Endodermal cell (in vitro differentiated cells): ENCODE measurements around the gene TMEM190. TPM values are rescaled to one million over a fixed set of nuclear protein-coding genes. Genes with fewer than 3 reads are reported as not detected.

Experiments
- DNase-seq: peaks from one replicate; pipeline ENCODE4 v3.0.0-alpha.2; 2017
- H3K27ac ChIP-seq: 2 replicates; pipeline ENCODE4 v1.5.1; 2013; ENCODE audit warnings: mild to moderate bottlenecking, low read depth, low read length, moderate library complexity
- H3K27me3 ChIP-seq: 2 replicates; pipeline ENCODE4 v1.6.1; 2013; ENCODE audit warnings: mild to moderate bottlenecking, low read length, moderate library complexity; ENCODE audit not compliant: insufficient read depth, control insufficient read depth, poor library complexity, severe bottlenecking
- H3K36me3 ChIP-seq: 2 replicates; pipeline ENCODE4 v1.7.0; 2013; ENCODE audit warnings: mild to moderate bottlenecking, low read length, moderate library complexity; ENCODE audit not compliant: control insufficient read depth, insufficient read depth
- H3K4me1 ChIP-seq: one replicate; pipeline ENCODE4 v1.7.0; 2013; ENCODE audit warnings: low read length; ENCODE audit not compliant: control insufficient read depth, insufficient read depth
- H3K4me3 ChIP-seq: 2 replicates; pipeline ENCODE4 v1.5.1; 2013; ENCODE audit warnings: mild to moderate bottlenecking, low read length, moderate library complexity
- H3K9ac ChIP-seq: 2 replicates; pipeline ENCODE4 v1.6.1; 2013; ENCODE audit warnings: mild to moderate bottlenecking, low read length, moderate library complexity; ENCODE audit not compliant: poor library complexity, severe bottlenecking; ENCODE audit errors: extremely low read depth
- H3K9me3 ChIP-seq: 2 replicates; pipeline ENCODE4 v1.6.1; 2013; ENCODE audit warnings: mild to moderate bottlenecking, low read length, moderate library complexity; ENCODE audit not compliant: control insufficient read depth
- H3K27ac Mint-ChIP-seq: 2 replicates; pipeline ENCODE4 v1.8.0; 2020; ENCODE audit warnings: mixed read lengths
- H3K27me3 Mint-ChIP-seq: 2 replicates; pipeline ENCODE4 v1.8.0; 2021; ENCODE audit warnings: mild to moderate bottlenecking, mixed read lengths; ENCODE audit not compliant: insufficient read depth
- H3K36me3 Mint-ChIP-seq: 2 replicates; pipeline ENCODE4 v1.8.0; 2020; ENCODE audit warnings: low read depth, mixed read lengths
- H3K4me1 Mint-ChIP-seq: 2 replicates; pipeline ENCODE4 v1.8.0; 2020; ENCODE audit warnings: mixed read lengths
- H3K4me3 Mint-ChIP-seq: 2 replicates; pipeline ENCODE4 v1.8.0; 2020; ENCODE audit warnings: mild to moderate bottlenecking, moderate library complexity, mixed read lengths
- H3K9me3 Mint-ChIP-seq: 2 replicates; pipeline ENCODE4 v1.8.0; 2020; ENCODE audit warnings: mild to moderate bottlenecking, mixed read lengths
- WGBS, 2 experiments: methylation state at CpG; one replicate each; pipeline versions ENCODE4 v1.1.5 to v1.1.7; 2013; ENCODE audit warnings: missing lambda C conversion rate in 2 of 2, mixed read lengths in 1 of 2; ENCODE audit not compliant: insufficient coverage in 1 of 2, insufficient read length in 1 of 2; 5-methylcytosine and 5-hydroxymethylcytosine counted together
- total RNA-seq, 2 donors: library from RNA; stranded (reverse); fragmentation: NEBNext Ultra II Directional in 1 of 2; extraction: Animal tissue kit (Norgen Biotek cat#: 25700) in 1 of 2; gene quantifications; 2 replicates in 1 of 2; 3 replicates in 1 of 2; pipeline ENCODE4 v1.2.1, GENCODE V29; 2021
- TF ChIP-seq, protein P1 (sequence below): fragments of 200-600 bp; sonication (generic); conservative IDR thresholded peaks from 2 replicates; pipeline ENCODE4 v1.5.0; 2021; ENCODE audit warnings: antibody characterized with exemption, mild to moderate bottlenecking

TMEM190 gene
- total RNA-seq, 2 donors from 2014 or later = 1.2 TPM; not detected in 1

DNA sequence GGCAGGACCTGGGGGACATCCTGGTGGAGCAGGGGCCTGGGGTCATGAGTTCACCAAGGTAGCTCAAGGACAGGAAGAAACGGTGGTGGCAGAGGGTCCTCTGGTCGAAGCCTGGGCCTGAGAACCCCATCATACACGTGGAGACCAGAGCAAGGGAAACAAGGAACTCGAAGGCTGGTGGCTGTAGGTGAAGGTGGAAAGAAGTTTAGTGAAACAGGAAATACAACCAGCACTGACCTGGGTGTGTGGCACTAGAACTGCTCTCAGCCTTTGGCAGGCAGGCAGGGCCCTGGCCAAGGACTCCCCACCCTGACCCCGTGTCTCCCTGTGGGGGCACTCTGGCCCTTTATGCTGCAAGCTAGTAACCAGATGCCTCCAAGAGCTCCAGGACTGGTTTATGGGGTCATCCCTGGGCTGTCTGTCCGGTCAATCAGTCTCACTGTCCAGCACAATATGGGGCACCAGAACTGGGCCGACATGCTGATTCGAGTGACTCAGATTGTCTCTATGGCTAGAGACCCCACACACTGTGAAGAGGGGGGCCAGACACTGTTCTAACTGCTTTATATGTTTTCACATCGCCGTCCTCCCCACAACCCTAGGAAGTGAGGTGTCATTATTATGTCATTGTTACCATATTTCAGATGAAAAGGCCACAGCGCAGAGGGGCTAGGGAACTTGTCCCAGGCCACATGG, 25.9 kb upstream of the TMEM190 start:
- Histone ChIP-seq H3K4me3 (no peak overlapping the region), H3K9me3 (no peaks in the 10 kb centered on the region), H3K27ac (no peak overlapping the region), H3K27me3 (peaks cover 45% of the 10 kb centered on the region), H3K36me3 (peaks cover 12% of the 10 kb centered on the region), H3K9ac (no peak overlapping the region), H3K4me1 (peaks cover 9% of the 10 kb centered on the region)
- WGBS, 2 experiments = 86 to 95% methylated on average over 6 to 11 of the region's 11 CpGs
- Mint-ChIP-seq H3K27me3 (peaks cover 51% of the 10 kb centered on the region), H3K27ac (no peak overlapping the region), H3K36me3 (peaks cover 6% of the 10 kb centered on the region), H3K9me3 (no peaks in the 10 kb centered on the region), H3K4me1 (peaks cover 10% of the 10 kb centered on the region), H3K4me3 (no peak overlapping the region)
- peak; percentile 41 for DNase-seq
- TF ChIP-seq, protein P1, sequence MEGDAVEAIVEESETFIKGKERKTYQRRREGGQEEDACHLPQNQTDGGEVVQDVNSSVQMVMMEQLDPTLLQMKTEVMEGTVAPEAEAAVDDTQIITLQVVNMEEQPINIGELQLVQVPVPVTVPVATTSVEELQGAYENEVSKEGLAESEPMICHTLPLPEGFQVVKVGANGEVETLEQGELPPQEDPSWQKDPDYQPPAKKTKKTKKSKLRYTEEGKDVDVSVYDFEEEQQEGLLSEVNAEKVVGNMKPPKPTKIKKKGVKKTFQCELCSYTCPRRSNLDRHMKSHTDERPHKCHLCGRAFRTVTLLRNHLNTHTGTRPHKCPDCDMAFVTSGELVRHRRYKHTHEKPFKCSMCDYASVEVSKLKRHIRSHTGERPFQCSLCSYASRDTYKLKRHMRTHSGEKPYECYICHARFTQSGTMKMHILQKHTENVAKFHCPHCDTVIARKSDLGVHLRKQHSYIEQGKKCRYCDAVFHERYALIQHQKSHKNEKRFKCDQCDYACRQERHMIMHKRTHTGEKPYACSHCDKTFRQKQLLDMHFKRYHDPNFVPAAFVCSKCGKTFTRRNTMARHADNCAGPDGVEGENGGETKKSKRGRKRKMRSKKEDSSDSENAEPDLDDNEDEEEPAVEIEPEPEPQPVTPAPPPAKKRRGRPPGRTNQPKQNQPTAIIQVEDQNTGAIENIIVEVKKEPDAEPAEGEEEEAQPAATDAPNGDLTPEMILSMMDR = no peak

DNA sequence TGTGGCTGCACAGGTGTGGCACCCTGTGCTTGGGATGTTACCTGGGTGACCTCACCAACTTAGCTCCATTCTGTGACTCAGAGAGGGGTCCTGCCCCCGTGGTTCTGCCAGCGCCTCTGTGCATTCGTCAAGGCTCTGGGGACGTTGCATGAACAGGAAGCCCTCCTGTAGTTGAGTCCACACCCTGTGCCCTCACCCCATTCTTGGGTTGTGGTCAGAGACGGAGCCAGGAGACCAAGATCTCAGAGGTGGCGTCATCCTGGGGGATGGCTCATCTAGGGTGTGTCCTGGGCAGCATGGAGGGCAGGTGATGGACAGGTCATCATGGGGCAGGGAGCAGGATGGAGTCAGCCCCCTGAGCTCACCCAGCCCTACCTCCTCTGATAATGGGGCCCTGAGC, 24.6 kb upstream of the TMEM190 start:
- no peak overlapping the region for H3K9ac ChIP-seq
- Mint-ChIP-seq H3K4me1 (peaks cover 10% of the 10 kb centered on the region), H3K27me3 (peaks cover 64% of the 10 kb centered on the region), H3K27ac (no peak overlapping the region), H3K36me3 (peaks cover 6% of the 10 kb centered on the region), H3K9me3 (no peaks in the 10 kb centered on the region), H3K4me3 (no peak overlapping the region)
- H3K36me3 ChIP-seq = peaks cover 12% of the 10 kb centered on the region
- H3K4me1 ChIP-seq = peaks cover 9% of the 10 kb centered on the region
- H3K4me3 ChIP-seq = no peak overlapping the region
- TF ChIP-seq, protein P1 = no peak
- H3K9me3 ChIP-seq = no peaks in the 10 kb centered on the region
- peaks cover 58% of the 10 kb centered on the region for H3K27me3 ChIP-seq
- 92 to 94% methylated on average over 4 to 6 of the region's 6 CpGs for WGBS, 2 experiments
- no peak for DNase-seq
- H3K27ac ChIP-seq = no peak overlapping the region

DNA sequence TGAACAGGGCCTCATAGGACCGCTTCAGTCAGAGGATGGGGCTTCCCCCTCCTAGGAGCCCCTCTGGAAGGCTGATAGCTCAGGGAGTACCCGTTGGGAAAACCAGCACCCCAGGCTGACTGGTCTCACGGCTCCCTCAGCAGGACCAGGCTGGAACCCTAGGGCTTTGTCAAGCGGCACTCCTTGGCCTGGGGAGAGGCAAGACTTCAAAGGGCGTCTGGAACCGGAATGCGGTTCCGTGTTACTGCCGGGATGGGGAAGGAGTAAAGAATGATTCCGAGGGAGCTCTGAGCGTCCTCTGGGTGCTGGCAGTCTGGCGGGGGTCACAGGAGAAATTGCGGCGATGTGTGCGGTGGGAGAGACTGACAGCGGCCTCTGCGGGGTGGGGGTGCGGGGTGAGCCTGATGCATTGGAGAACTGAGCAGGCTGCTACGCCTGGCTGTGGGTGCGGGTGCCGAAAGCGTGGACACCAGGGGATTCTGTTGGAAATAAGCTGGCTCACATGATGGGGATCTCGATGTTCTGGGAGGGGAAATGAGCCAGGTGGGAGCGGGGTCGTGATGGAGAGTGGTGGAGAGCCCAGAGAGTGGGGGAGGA, 24.0 kb upstream of the TMEM190 start:
- no peak for DNase-seq
- no peak overlapping the region for H3K27ac Mint-ChIP-seq
- peaks cover 70% of the 10 kb centered on the region for H3K27me3 Mint-ChIP-seq
- TF ChIP-seq, protein P1 = no peak
- no peaks in the 10 kb centered on the region for H3K9me3 Mint-ChIP-seq
- H3K4me3 Mint-ChIP-seq = peak overlapping the region; percentile 50
- no peak overlapping the region for H3K9ac ChIP-seq
- H3K36me3 ChIP-seq = peaks cover 11% of the 10 kb centered on the region
- H3K9me3 ChIP-seq = no peaks in the 10 kb centered on the region
- H3K27ac ChIP-seq = no peak overlapping the region
- peaks cover 6% of the 10 kb centered on the region for H3K36me3 Mint-ChIP-seq
- WGBS, 2 experiments = 83 to 84% methylated on average over 20 to 25 of the region's 25 CpGs
- peaks cover 9% of the 10 kb centered on the region for H3K4me1 ChIP-seq
- peaks cover 63% of the 10 kb centered on the region for H3K27me3 ChIP-seq
- H3K4me1 Mint-ChIP-seq = peaks cover 10% of the 10 kb centered on the region
- no peak overlapping the region for H3K4me3 ChIP-seq
